GM18951 (cell line): Measurements from ENCODE around the gene TRIM28.

Source experiments
- POLR2A ChIP-seq: IDR thresholded peaks from 4 replicates; pipeline ENCODE4 v1.6.1; 2011; ENCODE audit warnings: mild to moderate bottlenecking; ENCODE audit not compliant: insufficient read length, insufficient read depth; ENCODE audit errors: extremely low read depth
- in situ Hi-C: fragments of 300-500 bp; cut with MboI; formaldehyde crosslinking; loops from one replicate; pipeline ENCODE4 v1.12.0; 2022; ENCODE audit warnings: low sequenced_read_pairs, mixed read lengths, inconsistent platforms; ENCODE audit not compliant: unreplicated experiment

Gene TRIM28

GRCh38 chr19:58513694-58514563, 29.9 kb upstream of the TRIM28 start:
- TF ChIP-seq POLR2A, result peak; percentile 79
- in situ Hi-C loops, result no loop called here

- TF ChIP-seq POLR2A, result no peak
- in situ Hi-C loops, result no loop called here
Observed at GRCh38 chr19:58514564-58515022, 29.3 kb upstream of the TRIM28 start.

DNA sequence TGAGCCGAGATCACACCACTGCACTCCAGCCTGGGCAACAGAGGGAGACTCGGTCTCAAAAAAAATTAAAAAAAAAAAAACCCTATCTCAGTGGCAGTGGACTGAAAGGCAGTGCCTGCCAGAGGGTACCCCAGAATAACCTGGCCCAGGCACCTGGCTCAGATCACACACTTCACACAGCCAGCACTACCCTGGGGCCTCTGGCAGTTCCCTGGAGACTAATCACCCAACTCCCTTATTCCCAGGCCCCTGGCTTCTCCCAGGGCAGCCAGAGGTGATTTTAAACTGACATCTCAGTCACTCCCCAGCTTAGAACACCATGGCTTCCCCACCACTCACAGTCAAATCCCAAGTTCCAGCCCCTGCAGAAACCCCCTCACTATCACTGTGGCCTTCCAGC, 28.6 kb upstream of the TRIM28 start:
- in situ Hi-C loops, result no loop called here
- no peak for TF ChIP-seq POLR2A

- no peak for TF ChIP-seq POLR2A
- in situ Hi-C loops, result no loop called here
Observed at GRCh38 chr19:58516246-58516836, 27.5 kb upstream of the TRIM28 start.

DNA sequence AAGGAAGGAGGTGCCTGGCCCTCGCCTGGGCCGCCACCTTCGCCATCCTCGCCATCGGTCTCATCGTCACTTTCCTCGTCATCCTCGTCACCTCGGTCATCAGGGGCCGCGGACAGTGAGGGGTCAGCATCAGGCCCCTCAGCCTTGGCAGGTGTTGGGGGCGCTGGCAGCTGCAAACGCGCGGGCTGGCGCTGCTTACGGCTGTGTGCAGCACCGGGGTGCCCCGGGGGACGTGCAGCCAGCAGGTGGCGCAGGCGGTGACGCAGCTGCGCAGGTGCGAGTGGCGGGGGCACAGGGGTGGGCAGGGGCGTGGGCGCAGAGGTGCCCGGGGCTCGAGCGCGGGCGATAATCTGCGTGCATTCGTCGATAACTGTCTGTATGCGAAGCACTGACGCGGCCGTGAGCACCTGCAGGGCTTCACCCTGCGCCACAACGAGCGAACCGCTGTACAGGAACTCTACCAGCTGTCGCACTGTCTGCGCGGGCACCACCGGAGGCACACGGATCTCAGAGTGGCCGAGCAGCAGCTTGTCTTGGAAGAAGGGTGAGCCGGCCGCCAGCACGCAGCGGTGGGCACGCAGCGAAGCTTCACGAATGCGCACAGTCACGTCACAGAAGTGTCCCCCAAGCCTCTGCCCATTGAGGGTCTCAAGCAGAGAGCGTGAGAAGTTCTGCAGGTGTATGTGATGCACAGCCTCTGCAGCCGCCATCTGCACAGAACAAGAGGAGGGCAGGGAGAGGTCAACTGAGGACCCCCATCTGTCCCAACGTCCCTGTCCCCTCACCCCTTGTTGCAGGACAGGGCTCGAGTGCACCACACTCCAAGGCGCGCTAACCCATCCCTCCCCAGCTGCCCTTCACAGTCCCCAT, 26.7 kb upstream of the TRIM28 start:
- TF ChIP-seq POLR2A, result no peak
- in situ Hi-C loops, result no loop called here

GRCh38 chr19:58518256-58519086, 25.4 kb upstream of the TRIM28 start:
- no peak for TF ChIP-seq POLR2A
- in situ Hi-C loops, result no loop called here

DNA sequence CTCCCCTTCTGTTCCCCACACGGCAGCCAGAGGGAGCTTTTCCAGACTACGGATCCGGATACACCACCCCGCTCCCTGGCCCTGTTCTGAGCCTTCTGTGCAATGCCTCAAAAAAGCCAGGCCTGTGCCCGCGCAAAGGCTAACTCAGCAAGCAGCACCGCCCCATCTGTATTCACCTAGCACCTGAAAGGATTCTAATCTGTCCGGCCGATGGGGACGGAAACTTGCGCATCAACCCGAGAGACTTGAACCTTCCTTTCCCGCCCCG, 24.8 kb upstream of the TRIM28 start:
- no peak for TF ChIP-seq POLR2A
- in situ Hi-C loops, result no loop called here

DNA sequence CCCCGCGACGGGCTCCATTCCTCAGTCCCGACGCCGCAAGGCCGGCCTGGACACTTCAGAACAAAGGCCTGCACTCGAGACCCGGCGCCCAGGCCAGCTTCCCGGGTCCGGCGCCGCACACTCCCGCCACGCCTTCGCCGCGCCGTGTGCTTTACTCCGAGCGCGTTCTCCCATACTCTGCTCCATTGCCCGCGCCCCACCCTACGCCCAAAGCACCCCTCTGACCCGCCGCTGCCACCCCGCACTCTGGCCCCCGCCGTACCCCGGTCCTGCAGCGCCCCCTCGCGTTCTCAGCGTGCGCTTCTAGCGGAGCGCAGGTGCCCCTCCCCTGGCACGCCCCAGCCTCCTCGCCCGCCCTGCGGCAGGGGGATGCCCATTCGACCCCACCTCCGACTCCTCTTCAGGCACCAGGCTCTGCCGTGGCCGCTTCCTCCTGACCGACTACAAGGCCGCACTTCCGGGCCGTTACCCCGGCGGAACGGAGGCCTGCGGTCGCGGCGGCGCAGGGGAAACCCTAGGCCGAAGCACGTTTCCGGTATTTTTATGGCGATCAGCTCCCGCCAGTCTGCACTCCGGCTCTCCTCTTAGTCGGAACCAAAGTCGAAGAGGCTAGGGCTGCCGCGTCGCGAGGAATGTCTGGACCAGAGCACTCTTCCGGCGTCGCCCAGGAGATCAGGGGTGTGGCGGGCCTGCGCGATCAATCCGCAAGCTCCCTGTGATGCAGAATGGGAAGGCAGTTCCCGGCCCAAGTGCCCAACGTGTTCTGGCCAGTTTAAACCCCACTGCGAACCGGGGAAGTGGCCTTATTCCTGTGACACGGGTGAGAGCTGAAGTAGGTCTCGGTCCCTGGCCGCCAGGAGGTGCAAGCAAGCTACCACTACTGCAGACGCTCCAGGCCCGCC, 24.3 kb upstream of the TRIM28 start, which contains the start of gene ZBTB45:
Gene ZBTB45 (minus strand): TSS at position 456 of the 902 bp plus-strand sequence. CDS start 2,137 bp downstream, outside the sequence.
- peak; percentile 82 for TF ChIP-seq POLR2A
- in situ Hi-C loops, result no loop called here

GRCh38 chr19:58520257-58520599, 23.6 kb upstream of the TRIM28 start:
- in situ Hi-C loops, result no loop called here
- TF ChIP-seq POLR2A, result no peak

DNA sequence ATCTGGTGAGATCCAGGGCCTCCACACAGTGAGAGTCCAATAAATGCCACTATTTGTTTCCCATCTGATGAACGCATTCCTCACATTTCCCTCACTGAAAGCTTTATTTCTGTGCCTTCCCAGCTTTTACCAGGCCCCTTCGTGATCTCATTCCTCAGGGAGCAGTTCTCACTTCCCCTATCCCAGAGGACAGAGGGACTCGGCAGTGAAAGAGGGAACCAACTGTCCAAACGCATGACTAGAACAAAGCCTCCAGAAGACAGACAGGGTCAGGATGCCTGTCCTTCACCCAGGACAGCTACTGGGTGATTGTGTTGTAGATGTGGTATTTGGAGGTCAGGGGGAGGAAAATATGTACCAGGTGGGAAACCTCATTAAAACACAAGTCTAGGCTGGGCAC, 22.2 kb upstream of the TRIM28 start:
- in situ Hi-C loops, result no loop called here
- TF ChIP-seq POLR2A, result no peak

DNA sequence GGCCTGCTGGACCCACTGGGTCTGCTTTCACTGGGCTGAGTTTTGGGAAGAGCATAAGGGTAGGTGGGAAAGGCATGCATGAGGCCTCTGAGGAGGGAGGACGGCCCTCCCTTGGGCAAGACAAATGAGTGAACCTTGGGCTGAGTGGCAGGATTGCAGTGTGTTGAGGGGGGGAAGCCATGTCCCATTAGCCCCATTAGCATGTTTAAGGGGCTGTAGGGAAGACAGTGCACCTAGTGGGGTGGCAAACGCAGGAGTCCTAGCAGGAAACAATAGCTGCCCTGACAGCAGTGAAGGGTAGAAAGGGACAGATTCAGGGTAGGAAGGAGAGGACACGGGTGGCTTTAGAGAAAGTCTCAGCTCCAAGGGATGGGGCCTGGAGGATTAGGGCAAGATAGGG, 21.2 kb upstream of the TRIM28 start:
- in situ Hi-C loops, result no loop called here
- TF ChIP-seq POLR2A, result no peak

- in situ Hi-C loops, result no loop called here
- TF ChIP-seq POLR2A, result no peak
Observed at GRCh38 chr19:58529405-58529804, 14.5 kb upstream of the TRIM28 start.
